Uterus (tissue), 2 donors: ENCODE measurements around the gene AMBRA1.

ENCODE experiments used
- CTCF ChIP-seq, 4 experiments: fragments of 200-600 bp in 2 of 4; fragments of 450-650 bp in 2 of 4; sonication (generic) in 2 of 4; IDR thresholded peaks; one replicate each; pipeline ENCODE4 v1.5.1; 2016 to 2019; ENCODE audit warnings: antibody characterized with exemption in 4 of 4, mild to moderate bottlenecking in 2 of 4, moderate library complexity in 1 of 4
- POLR2A ChIP-seq, 2 donors: fragments of 450-650 bp; IDR thresholded peaks; one replicate each; pipeline ENCODE4 v1.6.1; 2016; ENCODE audit warnings: antibody characterized with exemption in 2 of 2, mild to moderate bottlenecking in 1 of 2, moderate library complexity in 1 of 2

GRCh38 chr11:46444305-46444704 lies 149.5 kb downstream of the AMBRA1 start:
- TF ChIP-seq CTCF (IDR thresholded peaks at IDR 0.05): no peak
- no peak for TF ChIP-seq POLR2A (IDR thresholded peaks at IDR 0.05)
